Left forelimb (tissue), 1 donor: ENCODE measurements around the gene SIGLEC9.
"Not testable (repeated sequence)": the region's sequence is repeated elsewhere in the genome, so short reads cannot be mapped to it uniquely, and the experiment has no call there.

Experiments used
- DNase-seq: peaks from one replicate; pipeline ENCODE4 v3.0.0-alpha.2; 2018; ENCODE audit warnings: low spot score

Gene SIGLEC9

DNA sequence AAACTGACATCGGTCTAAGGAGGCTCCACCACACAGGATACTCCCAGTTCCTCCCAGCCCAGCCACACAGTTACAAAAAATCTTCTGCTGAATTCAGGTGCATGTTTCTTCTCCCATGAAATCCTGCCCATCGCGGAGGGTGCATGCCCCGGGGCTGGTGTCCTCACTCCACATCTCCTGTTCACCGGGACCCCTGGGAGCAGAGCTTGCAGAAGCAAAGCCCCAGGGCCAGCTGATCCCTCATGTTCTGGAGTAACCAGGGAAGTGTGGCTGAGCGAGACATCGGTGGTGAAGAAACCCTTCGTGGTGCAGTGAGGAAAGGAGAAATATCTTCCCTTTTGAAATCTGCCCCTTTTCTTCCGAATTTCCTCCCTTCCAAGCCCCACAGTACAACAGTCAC is 904 bp upstream of the SIGLEC9 start:
- DNase-seq: no peak

GRCh38 chr19:51124216-51124615 is 490 bp upstream of the SIGLEC9 start:
- no peak for DNase-seq

GRCh38 chr19:51125421-51126075 is 842 bp downstream of the SIGLEC9 start:
- DNase-seq: no peak

- no peak for DNase-seq
Observed at GRCh38 chr19:51127032-51127431, 2.3 kb downstream of the SIGLEC9 start.

DNA sequence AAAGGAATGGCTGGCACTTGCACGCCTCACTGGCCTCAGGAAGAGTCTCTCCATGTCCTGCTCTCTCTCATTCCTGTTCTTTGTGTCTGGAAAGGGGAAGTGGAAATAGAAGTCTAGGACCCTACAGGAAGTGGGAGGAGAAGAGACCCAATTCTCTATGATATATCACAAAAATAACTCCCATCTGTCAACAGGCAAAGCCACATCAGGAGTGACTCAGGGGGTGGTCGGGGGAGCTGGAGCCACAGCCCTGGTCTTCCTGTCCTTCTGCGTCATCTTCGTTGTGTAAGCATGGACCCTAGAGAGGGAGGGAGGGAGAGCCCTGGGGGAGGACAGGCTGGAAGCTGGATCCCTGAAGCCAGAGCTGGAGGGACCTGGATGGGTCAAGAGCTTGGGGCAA is 3.0 kb downstream of the SIGLEC9 start:
- peak; percentile 46 for DNase-seq

GRCh38 chr19:51128227-51128626 is 3.5 kb downstream of the SIGLEC9 start:
- DNase-seq: no peak

DNA sequence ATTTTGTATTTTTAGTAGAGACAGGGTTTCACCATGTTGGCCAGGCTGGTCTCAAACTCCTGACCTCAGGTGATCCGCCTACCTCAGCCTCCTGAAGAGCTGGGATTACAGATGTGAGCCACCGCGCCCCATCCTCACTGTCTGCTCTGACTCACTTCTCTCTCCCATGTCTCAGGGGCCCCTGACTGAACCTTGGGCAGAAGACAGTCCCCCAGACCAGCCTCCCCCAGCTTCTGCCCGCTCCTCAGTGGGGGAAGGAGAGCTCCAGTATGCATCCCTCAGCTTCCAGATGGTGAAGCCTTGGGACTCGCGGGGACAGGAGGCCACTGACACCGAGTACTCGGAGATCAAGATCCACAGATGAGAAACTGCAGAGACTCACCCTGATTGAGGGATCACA is 5.0 kb downstream of the SIGLEC9 start:
- DNase-seq: no peak

DNA sequence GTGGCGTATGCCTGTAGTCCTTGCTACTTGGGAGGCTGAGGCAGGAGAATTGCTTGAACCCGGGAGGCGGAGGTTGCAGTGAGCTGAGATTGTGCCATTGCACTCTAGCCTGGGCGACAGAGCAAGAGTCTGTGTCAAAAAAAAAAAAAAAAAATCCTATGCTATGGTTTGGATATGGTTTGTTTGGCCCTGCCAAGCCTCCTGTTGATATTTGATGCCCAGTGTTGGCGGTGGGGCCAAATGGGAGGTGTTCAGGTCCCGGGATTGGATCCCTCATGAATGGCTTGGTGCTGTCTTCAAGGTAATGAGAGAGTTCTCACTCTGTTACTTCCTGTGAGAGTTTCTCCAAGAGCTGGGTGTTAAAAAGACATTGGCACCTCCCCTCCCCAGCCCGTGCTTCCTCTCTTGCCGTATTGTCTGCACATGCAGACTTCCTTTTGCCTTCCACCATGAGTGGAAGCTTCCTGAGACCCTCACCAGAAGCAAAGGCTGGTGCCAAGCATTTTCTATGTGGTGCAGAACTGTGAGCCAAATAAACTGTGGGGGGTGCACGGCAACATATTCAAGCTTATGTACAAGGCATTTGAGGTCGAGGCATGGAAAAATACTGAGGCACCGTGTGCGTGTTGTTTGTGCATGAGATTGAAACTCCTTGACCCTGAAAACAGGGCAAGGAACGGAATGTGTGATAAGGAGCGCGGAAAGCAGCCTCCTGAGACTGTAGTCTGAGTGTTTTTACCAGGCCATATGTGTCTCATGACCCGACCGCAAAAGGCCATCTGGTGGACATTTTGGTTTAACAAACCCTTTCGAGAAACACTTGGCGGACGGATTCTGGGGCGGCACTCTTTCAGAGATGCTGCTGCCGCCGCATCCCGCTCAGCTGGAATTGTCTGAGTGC is 7.3 kb downstream of the SIGLEC9 start:
- DNase-seq: peak; percentile 47

DNA sequence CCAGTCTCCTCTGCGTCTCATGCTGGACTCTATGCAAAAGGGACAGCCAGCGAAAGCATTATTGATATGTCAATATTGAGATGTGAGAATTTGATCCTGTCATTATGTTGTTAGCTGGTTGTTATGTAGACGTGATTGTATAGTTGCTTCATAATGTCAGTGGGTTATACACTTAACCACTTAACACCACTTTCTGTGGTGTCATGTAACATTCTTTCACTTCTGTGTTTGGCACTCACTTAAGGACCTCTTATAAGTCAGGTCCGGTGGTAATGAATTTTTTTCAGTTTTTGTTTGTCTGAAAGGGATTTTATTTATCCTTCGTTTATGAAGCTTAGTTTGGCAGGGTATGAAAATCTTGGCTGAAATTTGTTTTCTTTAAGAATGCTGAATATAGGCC is 10.3 kb downstream of the SIGLEC9 start:
- no peak for DNase-seq

DNA sequence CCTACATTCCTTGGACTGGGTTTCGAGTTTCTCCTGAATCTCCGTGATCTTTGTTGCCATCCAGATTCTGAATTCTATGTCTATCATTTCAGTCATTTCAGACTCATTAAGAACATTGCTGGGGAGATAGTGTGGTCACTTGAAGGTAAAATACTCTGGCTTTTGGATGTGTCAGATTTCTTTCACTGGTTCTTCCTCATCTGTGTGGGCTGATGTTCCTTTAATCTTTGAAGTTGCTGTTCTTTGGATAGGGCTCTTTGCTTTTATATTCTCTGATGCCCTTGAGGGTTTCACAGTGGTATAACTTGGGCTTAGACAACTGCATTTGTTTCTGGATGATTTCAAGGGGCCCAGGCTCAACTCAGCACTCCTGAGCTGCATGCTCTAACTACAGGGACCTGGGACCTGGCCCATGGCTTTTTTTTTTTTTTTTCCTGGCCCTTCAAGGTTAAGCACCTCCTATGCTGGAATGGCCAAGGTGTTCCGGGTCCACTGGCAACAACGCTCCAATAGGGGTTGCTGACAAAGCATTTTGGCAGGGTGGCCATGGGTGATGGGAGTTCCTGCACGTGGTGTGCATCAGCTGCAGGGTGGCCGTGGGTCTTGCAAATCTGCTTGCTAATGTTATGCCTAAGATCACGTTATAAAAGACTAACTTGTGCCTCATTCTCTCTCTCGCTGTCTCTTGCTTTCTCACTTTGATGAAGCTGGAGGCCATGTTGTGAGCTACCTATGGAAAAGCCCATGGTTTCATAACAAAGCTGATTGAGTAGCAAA is 11.5 kb downstream of the SIGLEC9 start:
- peak; percentile 23 for DNase-seq

- peak; percentile 64 for DNase-seq
Observed at GRCh38 chr19:51136851-51137551, 12.3 kb downstream of the SIGLEC9 start.

GRCh38 chr19:51137792-51138425 is 13.2 kb downstream of the SIGLEC9 start:
- DNase-seq: peak; percentile 36

DNA sequence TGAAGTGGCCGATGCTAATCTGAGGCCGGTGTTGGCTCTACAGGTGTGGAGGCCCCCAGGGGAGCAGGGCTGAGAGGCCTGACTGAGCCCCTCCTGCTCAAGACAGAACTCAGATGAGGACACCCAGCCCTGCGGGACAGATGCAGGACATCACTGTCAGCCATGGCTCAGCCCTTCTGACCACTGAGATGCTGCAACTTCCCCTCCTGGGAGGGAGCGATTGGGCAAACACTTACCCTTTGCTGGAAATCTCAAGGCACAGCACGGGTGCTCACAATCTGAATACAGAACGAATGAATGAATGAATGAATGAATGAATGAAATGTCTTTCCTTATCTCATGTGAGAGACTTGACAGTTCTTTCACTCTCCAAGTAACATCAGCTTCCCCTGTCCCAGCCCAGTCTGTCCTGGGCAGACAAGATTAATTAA is 13.9 kb downstream of the SIGLEC9 start:
- peak; percentile 46 for DNase-seq

DNA sequence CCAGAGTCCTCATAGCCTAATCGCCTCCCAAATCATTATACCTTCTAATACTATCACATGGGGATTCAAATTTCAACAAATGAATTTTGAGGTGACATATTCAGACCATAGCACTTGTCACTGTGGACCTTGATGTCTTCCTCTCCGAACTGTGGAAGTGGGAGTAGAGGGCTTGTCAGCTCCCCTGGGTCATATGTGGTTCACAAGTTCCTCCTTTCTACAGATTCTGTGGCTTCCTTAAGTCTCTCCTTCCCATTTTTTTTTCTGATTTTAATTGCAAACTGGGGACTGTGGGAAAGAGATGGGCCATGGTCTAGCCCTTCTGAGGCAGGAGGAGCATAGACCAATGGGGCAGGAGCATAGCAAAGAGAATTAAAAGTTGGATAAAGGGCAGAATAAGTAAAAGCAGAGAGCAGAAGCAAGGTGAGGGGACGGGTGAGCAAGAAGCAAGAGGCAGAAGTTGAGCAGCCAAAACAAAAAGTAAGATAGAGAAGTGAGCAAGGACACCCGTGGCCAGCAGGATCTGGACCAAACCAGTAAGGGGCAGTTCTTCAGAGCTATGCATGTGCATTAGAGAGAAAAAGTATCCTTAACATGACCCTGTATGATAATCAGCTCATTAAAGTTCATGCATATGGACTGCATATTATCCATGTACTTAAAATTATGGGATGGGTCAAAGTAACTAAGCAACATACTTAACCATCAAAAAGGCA is 14.8 kb downstream of the SIGLEC9 start:
- peak; percentile 42 for DNase-seq

DNA sequence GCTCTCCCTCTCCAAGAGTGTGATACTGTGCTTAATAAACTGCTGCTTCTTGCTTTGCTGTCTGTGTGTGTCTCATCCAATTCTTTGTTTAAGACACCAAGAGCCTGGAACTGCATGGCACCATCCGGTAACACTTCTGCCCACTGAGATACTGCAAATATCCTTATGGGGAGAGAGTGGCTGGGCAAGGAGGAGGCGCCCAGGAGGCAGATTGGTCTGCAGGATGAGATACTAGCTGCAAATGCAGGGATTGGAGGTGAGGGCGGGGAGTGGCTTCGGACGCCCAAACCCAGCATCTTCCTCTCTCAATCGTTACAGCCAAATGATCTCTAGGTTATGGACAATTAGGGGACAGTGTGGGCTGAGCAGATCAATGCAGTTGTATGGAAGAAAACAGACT is 15.7 kb downstream of the SIGLEC9 start:
- peak; percentile 56 for DNase-seq

DNA sequence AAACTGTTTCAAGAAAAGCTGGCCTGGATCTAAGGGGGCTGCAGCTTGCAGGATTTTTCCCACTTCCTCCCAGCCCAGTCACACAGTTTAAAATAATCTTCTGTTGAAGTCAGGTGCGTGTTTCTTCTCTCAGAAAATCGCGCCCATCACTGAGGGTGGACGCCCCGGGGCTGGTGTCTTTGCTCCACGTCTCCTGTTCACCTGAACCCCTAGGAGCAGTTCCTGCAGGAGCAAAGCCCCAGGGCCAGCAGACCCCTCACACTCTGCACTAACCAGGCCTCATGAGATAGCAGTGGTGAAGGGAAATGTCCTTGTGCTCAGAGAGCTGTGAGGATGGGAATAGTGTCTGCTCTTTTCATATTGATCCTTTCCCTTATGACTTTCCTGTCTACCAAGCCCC is 16.5 kb downstream of the SIGLEC9 start:
- peak; percentile 33 for DNase-seq

- peak; percentile 58 for DNase-seq
Observed at GRCh38 chr19:51142119-51142518, 17.4 kb downstream of the SIGLEC9 start, which contains the start of gene SIGLEC7. Gene SIGLEC7, plus strand, starts transcription at chr19:51142301. Its CDS starts 69 bp downstream, at chr19:51142370.

DNA sequence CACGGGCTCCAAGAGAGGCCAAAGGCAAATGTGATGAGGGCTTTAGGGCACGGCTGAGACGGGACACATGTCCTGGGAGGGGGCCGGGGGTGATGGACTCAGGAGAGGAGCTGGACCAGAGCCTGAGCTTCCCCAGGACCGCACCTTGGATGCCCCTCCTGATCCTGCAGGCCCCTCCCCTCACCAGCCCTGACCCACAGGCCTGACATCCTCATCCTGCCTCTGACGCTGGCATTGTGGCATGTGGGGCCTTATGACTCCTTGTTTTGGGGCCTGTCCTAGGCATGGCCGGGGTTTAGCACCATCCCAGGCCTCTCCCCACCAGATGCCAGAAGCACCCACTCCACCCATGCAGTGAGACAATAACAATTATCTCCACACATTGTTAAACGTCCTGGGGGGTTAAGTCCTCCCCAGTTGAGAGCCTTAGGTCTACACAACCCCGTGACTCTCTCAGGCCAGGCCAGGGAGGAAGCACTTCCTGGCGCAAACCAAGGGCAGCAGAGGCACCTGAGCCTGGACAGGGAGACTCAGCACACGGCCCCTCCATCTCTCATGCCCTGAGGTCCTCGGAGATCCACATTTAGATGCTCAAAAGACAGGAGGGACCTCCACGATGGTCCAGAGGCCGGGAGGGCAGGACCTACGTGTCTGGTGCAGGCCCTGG is 18.2 kb downstream of the SIGLEC9 start:
- DNase-seq: not testable (repeated sequence)

GRCh38 chr19:51143486-51143885 is 18.8 kb downstream of the SIGLEC9 start:
- DNase-seq: peak; percentile 20

GRCh38 chr19:51144482-51145045 is 19.9 kb downstream of the SIGLEC9 start:
- peak; percentile 58 for DNase-seq
